GM06990 (cell line): ENCODE measurements around the gene SLC49A3.

Experiments
- DNase-seq: peaks from one replicate; pipeline ENCODE4 v3.0.0-alpha.2; 2011; ENCODE audit not compliant: insufficient read length; ENCODE audit errors: extremely low read depth
- H3K27me3 ChIP-seq: replicated peaks from 2 replicates; pipeline ENCODE4 v1.6.0; 2011; ENCODE audit warnings: low read length; ENCODE audit not compliant: control insufficient read depth, insufficient read depth
- H3K36me3 ChIP-seq: 2 replicates; pipeline ENCODE4 v1.5.1; 2011; ENCODE audit warnings: low read length; ENCODE audit not compliant: control insufficient read depth, insufficient read depth
- H3K4me3 ChIP-seq: replicated peaks from 2 replicates; pipeline ENCODE4 v1.5.1; 2011; ENCODE audit warnings: low read depth, mild to moderate bottlenecking, control low read depth, low read length
- CTCF ChIP-seq: IDR thresholded peaks from 2 replicates; pipeline ENCODE4 v1.5.1; 2011; ENCODE audit warnings: low read length, control low read depth, mild to moderate bottlenecking, inconsistent platforms; ENCODE audit not compliant: insufficient read depth, poor library complexity, severe bottlenecking

The SLC49A3 gene

GRCh38 chr4:684623-685327 is 4.2 kb downstream of the SLC49A3 start:
- Histone ChIP-seq H3K4me3 (no peak overlapping the region), H3K36me3 (no peaks in the 10 kb centered on the region), H3K27me3 (no peaks in the 10 kb centered on the region)
- DNase-seq, result peak; percentile 18
- no peak for TF ChIP-seq CTCF

GRCh38 chr4:683982-684622 is 4.8 kb downstream of the SLC49A3 start:
- DNase-seq, result peak; percentile 46
- Histone ChIP-seq H3K36me3 (no peaks in the 10 kb centered on the region), H3K4me3 (no peak overlapping the region), H3K27me3 (no peaks in the 10 kb centered on the region)
- TF ChIP-seq CTCF, result peak; percentile 68

GRCh38 chr4:683247-683897 is 5.6 kb downstream of the SLC49A3 start:
- Histone ChIP-seq H3K4me3 (no peak overlapping the region), H3K36me3 (no peaks in the 10 kb centered on the region), H3K27me3 (no peaks in the 10 kb centered on the region)
- no peak for TF ChIP-seq CTCF
- peak; percentile 17 for DNase-seq

- no peaks in the 10 kb centered on the region for H3K36me3 ChIP-seq
- TF ChIP-seq CTCF, result no peak
- peak; percentile 22 for DNase-seq
- H3K27me3 ChIP-seq, result no peaks in the 10 kb centered on the region
- no peak overlapping the region for H3K4me3 ChIP-seq
Measured at GRCh38 chr4:682490-683172, 6.3 kb downstream of the SLC49A3 start.

- TF ChIP-seq CTCF, result no peak
- Histone ChIP-seq H3K4me3 (no peak overlapping the region), H3K36me3 (no peaks in the 10 kb centered on the region), H3K27me3 (no peaks in the 10 kb centered on the region)
- peak; percentile 56 for DNase-seq
Measured at GRCh38 chr4:681736-682451, 7.1 kb downstream of the SLC49A3 start.
